ENCODE measurements around the gene BDNF. TPM values are rescaled to one million over a fixed set of nuclear protein-coding genes. Genes with fewer than 3 reads are reported as not detected.

Gene BDNF
- total RNA-seq, 1 experiment from 2014 or later, result 0.36 TPM

GRCh38 chr11:27696961-27697360 lies 3.3 kb downstream of the BDNF start:
- Histone ChIP-seq H3K9me3 (ENCODE audit: control insufficient read depth, insufficient read depth, low read depth, low read length) (no peaks in the 10 kb centered on the region), H3K4me3 (ENCODE audit: low read depth in 2 of 2, low read length in 2 of 2) (no peak overlapping the region), H3K36me3 (ENCODE audit: control insufficient read depth, insufficient read depth, low read length) (no peaks in the 10 kb centered on the region; the same call in 1 of the 2 replicates), H3K4me1 (ENCODE audit: control insufficient read depth, insufficient read depth, low read length) (peaks cover 12% of the 10 kb centered on the region), H3K27me3 (ENCODE audit: control insufficient read depth, insufficient read depth, low read length) (peaks cover 6% of the 10 kb centered on the region), H3K27ac (ENCODE audit: low read length) (no peak overlapping the region)
- in situ Hi-C loops (cut with HindIII; ENCODE audit: low pct_unique_long_range_greater_than_20kb, low sequenced_read_pairs) (no loop called here), intact Hi-C loops (cut with micrococcal nuclease; ENCODE audit: unreplicated experiment) (loop anchor here (5.0 kb wide), 5 partner anchors 410 to 1460 kb away; partner anchors contain the start of genes KIF18A and METTL15)
- ChIA-PET CTCF (no interaction called here), POLR2A (interaction anchor here (0.6 kb wide), 1 partner anchor 1452 kb away, joined by 7 read pairs; no protein-coding TSS in a partner anchor)
- no peak for DNase-seq (ENCODE audit: low read depth, low spot score)
- no peak for ATAC-seq
- no TSS peak for BruUV-seq (replicated peaks)
- TF ChIP-seq POLR2AphosphoS5 (IDR thresholded peaks at IDR 0.05; ENCODE audit: low read depth, low read length), result no peak
- TF ChIP-seq, protein P1, sequence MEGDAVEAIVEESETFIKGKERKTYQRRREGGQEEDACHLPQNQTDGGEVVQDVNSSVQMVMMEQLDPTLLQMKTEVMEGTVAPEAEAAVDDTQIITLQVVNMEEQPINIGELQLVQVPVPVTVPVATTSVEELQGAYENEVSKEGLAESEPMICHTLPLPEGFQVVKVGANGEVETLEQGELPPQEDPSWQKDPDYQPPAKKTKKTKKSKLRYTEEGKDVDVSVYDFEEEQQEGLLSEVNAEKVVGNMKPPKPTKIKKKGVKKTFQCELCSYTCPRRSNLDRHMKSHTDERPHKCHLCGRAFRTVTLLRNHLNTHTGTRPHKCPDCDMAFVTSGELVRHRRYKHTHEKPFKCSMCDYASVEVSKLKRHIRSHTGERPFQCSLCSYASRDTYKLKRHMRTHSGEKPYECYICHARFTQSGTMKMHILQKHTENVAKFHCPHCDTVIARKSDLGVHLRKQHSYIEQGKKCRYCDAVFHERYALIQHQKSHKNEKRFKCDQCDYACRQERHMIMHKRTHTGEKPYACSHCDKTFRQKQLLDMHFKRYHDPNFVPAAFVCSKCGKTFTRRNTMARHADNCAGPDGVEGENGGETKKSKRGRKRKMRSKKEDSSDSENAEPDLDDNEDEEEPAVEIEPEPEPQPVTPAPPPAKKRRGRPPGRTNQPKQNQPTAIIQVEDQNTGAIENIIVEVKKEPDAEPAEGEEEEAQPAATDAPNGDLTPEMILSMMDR (IDR thresholded peaks at IDR 0.05), result no peak
- no peak for TF ChIP-seq TCF7L2 (IDR thresholded peaks at IDR 0.05; ENCODE audit: low read depth, low read length)
- no peak for TF ChIP-seq SIN3A (IDR thresholded peaks at IDR 0.05; ENCODE audit: borderline replicate concordance, insufficient read depth, low read depth, low read length)
- no peak for TF ChIP-seq REST (IDR thresholded peaks at IDR 0.05; ENCODE audit: insufficient read depth in 1 of 2, low read depth in 2 of 2, low read length in 1 of 2)

DNA sequence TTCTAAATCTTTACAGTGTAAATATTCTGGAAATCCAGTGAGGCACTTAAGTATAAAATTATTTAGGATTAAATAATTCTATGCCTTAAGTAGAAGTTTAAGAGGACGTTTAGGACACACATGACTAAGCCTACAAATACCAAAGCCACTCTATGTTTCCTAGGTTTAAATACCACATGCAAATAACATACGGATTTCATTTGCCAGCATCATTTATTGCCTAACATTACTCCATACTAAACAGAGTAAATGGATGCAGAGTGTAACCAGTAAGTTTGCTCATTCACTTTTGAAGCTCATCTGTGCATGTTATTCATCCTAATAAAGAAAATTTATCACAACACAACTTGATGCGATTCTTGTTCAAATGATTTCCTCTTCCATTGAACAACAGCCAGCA lies 4.1 kb downstream of the BDNF start:
- BruUV-seq (replicated peaks), result no TSS peak
- no peak overlapping the region for H3K4me3 ChIP-seq (ENCODE audit: low read depth in 2 of 2, low read length in 2 of 2)
- in situ Hi-C loops (cut with HindIII; ENCODE audit: low pct_unique_long_range_greater_than_20kb, low sequenced_read_pairs), result no loop called here

More for the DNA sequence above, 4.1 kb downstream of the BDNF start:
- ATAC-seq (no peak), DNase-seq (ENCODE audit: low read depth, low spot score) (no peak)
- H3K27ac ChIP-seq (ENCODE audit: low read length), result no peak overlapping the region
- no peak for TF ChIP-seq REST (IDR thresholded peaks at IDR 0.05; ENCODE audit: insufficient read depth in 1 of 2, low read depth in 2 of 2, low read length in 1 of 2)
- TF ChIP-seq POLR2AphosphoS5 (IDR thresholded peaks at IDR 0.05; ENCODE audit: low read depth, low read length), result no peak
- no peak for TF ChIP-seq SIN3A (IDR thresholded peaks at IDR 0.05; ENCODE audit: borderline replicate concordance, insufficient read depth, low read depth, low read length)
- TF ChIP-seq, protein P1 (IDR thresholded peaks at IDR 0.05), result no peak
- TF ChIP-seq TCF7L2 (IDR thresholded peaks at IDR 0.05; ENCODE audit: low read depth, low read length), result no peak
- H3K27me3 ChIP-seq (ENCODE audit: control insufficient read depth, insufficient read depth, low read length), result peaks cover 3% of the 10 kb centered on the region
- intact Hi-C loops (cut with micrococcal nuclease; ENCODE audit: unreplicated experiment), result loop anchor here (5.0 kb wide), 5 partner anchors 411 to 1461 kb away; partner anchors contain the start of genes KIF18A and METTL15
- ChIA-PET CTCF (no interaction called here), POLR2A (no interaction called here)
- no peaks in the 10 kb centered on the region for H3K9me3 ChIP-seq (ENCODE audit: control insufficient read depth, insufficient read depth, low read depth, low read length)
- no peaks in the 10 kb centered on the region; the same call in 1 of the 2 replicates for H3K36me3 ChIP-seq (ENCODE audit: control insufficient read depth, insufficient read depth, low read length)
- peaks cover 6% of the 10 kb centered on the region; the same call in 1 of the 2 replicates for H3K4me1 ChIP-seq (ENCODE audit: control insufficient read depth, insufficient read depth, low read length)

Measured in Panc1 (cell line).